Activated CD4-positive, alpha-beta T cell treated with anti-CD3 and anti-CD28 coated beads, Interleukin-2, amount 10 ng/mL, durations not matched to agents 7 days and 5 days (primary cell): ENCODE measurements around the gene GDF3. TPM values are rescaled to one million over a fixed set of nuclear protein-coding genes. Genes with fewer than 3 reads are reported as not detected.
"Not testable (repeated sequence)": the region's sequence is repeated elsewhere in the genome, so short reads cannot be mapped to it uniquely, and the experiment has no call there.

Experiments used
- CTCF ChIA-PET: fragments of 350-600 bp; sonication (Branson Sonifier 250); formaldehyde crosslinking; loops from one replicate; lab custom pipeline; 2021; ENCODE audit warnings: antibody characterized with exemption; lab: Charles Lee
- POLR2A ChIA-PET: fragments of 350-600 bp; sonication (Branson Sonifier 250); formaldehyde crosslinking; loops from one replicate; lab custom pipeline; 2021; ENCODE audit warnings: antibody characterized with exemption; lab: Charles Lee
- DNase-seq: peaks from one replicate; pipeline ENCODE4 v3.0.0-alpha.2; 2020
- H3K27ac Mint-ChIP-seq: one replicate; pipeline ENCODE4 v1.8.0; 2021; ENCODE audit warnings: mild to moderate bottlenecking, moderate library complexity, mixed read lengths
- H3K27me3 Mint-ChIP-seq: one replicate; pipeline ENCODE4 v1.8.0; 2021; ENCODE audit warnings: mixed read lengths
- H3K36me3 Mint-ChIP-seq: one replicate; pipeline ENCODE4 v1.8.0; 2021; ENCODE audit warnings: low read depth, mixed read lengths
- H3K4me1 Mint-ChIP-seq: one replicate; pipeline ENCODE4 v1.8.0; 2021; ENCODE audit warnings: mixed read lengths
- H3K4me3 Mint-ChIP-seq: one replicate; pipeline ENCODE4 v1.8.0; 2021; ENCODE audit warnings: mild to moderate bottlenecking, moderate library complexity, mixed read lengths
- H3K9me3 Mint-ChIP-seq: one replicate; pipeline ENCODE4 v1.8.0; 2021; ENCODE audit warnings: mixed read lengths
- total RNA-seq, 2 experiments: library from RNA; stranded (reverse); gene quantifications; one replicate each; pipeline ENCODE4 v1.2.3, GENCODE V29; 2021

The GDF3 gene
- total RNA-seq, 2 experiments from 2014 or later: not detected

DNA sequence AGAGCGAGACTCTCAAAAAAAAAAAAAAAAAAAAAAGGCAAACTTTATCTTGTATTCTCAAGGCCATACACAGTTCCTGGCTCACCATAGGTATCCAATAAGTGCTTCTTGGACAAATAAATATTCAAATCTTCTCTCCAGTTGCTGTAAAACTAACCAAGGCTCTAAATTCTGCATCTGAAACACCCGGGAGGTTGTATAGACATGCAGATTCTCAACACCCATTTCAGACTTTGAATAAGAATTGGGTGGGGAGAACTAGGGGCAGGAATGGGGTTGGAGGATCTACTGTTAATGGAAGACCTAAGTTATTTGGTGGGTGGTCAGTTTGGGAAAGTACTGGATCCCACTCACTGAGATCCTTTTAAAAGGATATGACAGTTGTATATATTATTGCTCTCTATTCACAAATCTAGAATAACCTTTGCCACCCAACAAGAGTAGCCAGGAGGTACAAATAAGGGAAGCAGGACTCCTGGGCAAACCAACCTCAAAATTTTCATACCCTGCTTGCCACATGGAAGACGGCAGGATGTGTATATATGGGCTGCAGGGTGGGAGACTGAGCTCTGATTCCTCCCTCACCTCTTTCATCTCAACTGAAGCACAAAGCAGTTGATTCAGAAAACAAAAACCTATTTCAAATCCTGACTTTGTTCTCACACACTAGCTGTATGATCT is 879 bp downstream of the GDF3 start:
- no peak for DNase-seq
- Mint-ChIP-seq H3K9me3 (no peaks in the 10 kb centered on the region), H3K4me1 (no peaks in the 10 kb centered on the region), H3K36me3 (no peaks in the 10 kb centered on the region), H3K27ac (no peak overlapping the region), H3K4me3 (no peak overlapping the region), H3K27me3 (peaks cover 19% of the 10 kb centered on the region)
- POLR2A ChIA-PET: no interaction called here
- CTCF ChIA-PET: interaction anchor here (1.0 kb wide), 1 partner anchor 113 kb away, joined by 3 read pairs; no protein-coding TSS in a partner anchor

- Mint-ChIP-seq H3K36me3 (no peaks in the 10 kb centered on the region), H3K4me3 (no peak overlapping the region), H3K9me3 (no peaks in the 10 kb centered on the region), H3K27ac (peak overlapping the region; percentile 32), H3K27me3 (peaks cover 19% of the 10 kb centered on the region), H3K4me1 (no peaks in the 10 kb centered on the region)
- ChIA-PET POLR2A (no interaction called here), CTCF (interaction anchor here (1.0 kb wide), 1 partner anchor 113 kb away, joined by 3 read pairs; no protein-coding TSS in a partner anchor)
- DNase-seq: no peak
Measured at GRCh38 chr12:7693793-7694192, 1.8 kb downstream of the GDF3 start.

GRCh38 chr12:7681535-7681934 is 14.0 kb downstream of the GDF3 start:
- POLR2A ChIA-PET: no interaction called here
- no peak overlapping the region for H3K4me3 Mint-ChIP-seq
- no peaks in the 10 kb centered on the region for H3K9me3 Mint-ChIP-seq
- H3K36me3 Mint-ChIP-seq: no peaks in the 10 kb centered on the region
- no peak for DNase-seq
- no peak overlapping the region for H3K27ac Mint-ChIP-seq
- H3K4me1 Mint-ChIP-seq: peaks cover 6% of the 10 kb centered on the region
- CTCF ChIA-PET: no interaction called here
- no peaks in the 10 kb centered on the region for H3K27me3 Mint-ChIP-seq

DNA sequence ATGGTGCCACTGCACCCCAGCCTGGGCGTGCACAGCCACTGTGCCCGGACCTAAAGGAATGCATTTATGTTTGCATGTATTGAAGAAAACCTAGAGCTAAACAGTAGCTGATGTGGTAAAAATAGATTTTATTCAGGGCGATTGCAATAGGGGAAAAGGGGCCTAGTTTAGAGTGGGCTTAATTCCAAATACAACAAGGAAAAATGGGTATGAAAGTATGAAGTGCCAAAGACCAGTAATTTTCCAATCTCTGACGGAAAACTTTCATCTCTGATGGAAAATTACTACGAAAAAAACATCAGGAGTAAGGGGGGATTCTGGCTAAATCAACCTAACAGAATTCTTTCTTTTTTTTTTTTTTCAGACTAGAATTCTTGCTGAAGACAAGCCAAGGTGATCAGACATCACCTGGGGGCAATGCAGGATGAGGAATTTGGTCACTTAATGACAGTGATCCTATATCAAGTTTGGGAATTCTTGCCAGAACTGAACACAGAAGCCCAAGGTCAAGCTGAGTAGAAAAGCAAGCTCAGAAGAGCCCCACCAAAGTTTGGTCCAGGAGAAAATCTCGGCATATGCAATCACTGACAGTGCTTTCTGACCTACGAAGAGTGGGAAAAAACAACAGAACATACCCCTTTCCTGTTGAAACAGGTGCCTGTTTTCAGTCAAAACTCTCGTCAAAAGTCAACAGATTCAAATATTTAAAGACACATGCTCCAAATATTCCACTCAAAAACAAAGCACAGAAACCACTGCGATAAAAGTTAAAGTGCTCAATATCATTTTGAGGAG is 16.1 kb downstream of the GDF3 start:
- ChIA-PET POLR2A (no interaction called here), CTCF (no interaction called here)
- no peaks in the 10 kb centered on the region for H3K36me3 Mint-ChIP-seq
- peaks cover 6% of the 10 kb centered on the region for H3K4me1 Mint-ChIP-seq
- H3K27ac Mint-ChIP-seq: no peak overlapping the region
- H3K9me3 Mint-ChIP-seq: no peaks in the 10 kb centered on the region
- no peak for DNase-seq
- peaks cover 2% of the 10 kb centered on the region for H3K27me3 Mint-ChIP-seq
- H3K4me3 Mint-ChIP-seq: no peak overlapping the region

DNA sequence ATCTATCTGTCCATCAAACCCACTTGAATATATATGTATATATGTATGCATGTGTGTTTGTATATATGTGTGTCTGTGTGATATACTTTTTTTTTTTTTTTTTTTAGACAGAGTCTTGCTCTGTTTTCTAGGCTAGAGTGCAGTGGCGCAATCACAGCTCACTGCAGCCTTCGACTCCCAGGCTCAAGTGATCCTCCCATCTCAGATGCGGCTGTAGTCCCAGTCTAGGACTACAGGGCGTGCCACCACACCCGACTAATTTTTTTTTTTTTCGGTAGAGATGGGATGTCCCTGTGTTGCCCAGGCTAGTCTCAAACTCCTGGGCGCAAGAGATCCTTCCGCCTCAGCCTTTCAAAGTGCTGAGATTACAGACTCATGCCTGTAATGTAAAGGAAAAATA is 16.8 kb downstream of the GDF3 start:
- Mint-ChIP-seq H3K4me3 (no peak overlapping the region), H3K27ac (no peak overlapping the region), H3K9me3 (no peaks in the 10 kb centered on the region), H3K27me3 (peaks cover 2% of the 10 kb centered on the region), H3K36me3 (no peaks in the 10 kb centered on the region), H3K4me1 (peaks cover 6% of the 10 kb centered on the region)
- CTCF ChIA-PET: interaction anchor here (0.7 kb wide), 1 partner anchor 90 kb away, joined by 4 read pairs; no protein-coding TSS in a partner anchor
- DNase-seq: no peak
- POLR2A ChIA-PET: no interaction called here

DNA sequence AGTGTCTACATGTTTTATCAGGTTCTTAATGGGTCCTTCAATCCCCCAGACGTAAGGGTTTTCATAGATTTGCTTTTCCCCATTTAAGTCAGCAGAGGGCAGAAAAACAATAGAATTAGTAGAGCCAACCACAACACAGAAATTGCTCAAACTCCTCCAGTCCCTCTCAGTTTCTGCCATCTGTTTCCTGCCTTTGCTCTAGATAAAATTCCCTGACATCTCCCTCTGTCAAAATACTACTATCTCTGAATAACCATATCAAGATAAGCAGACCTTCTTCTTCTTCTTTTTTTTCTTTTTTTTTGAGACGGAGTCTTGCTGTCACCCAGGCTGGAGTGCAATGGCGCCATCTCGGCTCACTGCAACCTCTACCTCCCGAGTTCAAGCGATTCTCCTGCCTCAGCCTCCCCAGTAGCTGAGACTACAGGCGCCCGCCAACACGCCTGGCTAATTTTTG is 18.1 kb downstream of the GDF3 start:
- H3K9me3 Mint-ChIP-seq, H3K27ac Mint-ChIP-seq, H3K27me3 Mint-ChIP-seq, POLR2A ChIA-PET, H3K36me3 Mint-ChIP-seq, DNase-seq, H3K4me1 Mint-ChIP-seq: not testable (repeated sequence)
- CTCF ChIA-PET: interaction anchor here (1.2 kb wide), 1 partner anchor 125 kb away, joined by 3 read pairs; no protein-coding TSS in a partner anchor
- H3K4me3 Mint-ChIP-seq: peak overlapping the region; percentile 20

DNA sequence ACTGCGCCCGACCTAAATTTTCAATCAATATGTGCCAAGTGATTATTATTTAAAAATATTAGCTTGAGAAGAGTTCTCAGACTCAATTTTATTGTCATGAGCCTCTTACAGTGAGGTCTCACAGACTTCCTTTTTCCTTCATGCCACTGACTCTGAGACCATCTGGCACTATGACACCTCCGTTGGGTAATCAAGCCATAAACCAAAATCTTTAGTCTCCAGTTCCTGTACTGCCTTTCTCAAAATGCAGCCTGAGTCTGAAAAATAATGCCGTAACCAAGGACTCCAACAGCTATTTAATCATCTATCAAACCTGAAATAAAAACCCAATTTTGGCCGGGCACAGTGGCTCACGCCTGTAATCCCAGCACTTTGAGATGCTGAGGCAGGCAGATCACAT is 20.1 kb downstream of the GDF3 start:
- H3K9me3 Mint-ChIP-seq, POLR2A ChIA-PET, H3K4me1 Mint-ChIP-seq, DNase-seq, H3K4me3 Mint-ChIP-seq, H3K36me3 Mint-ChIP-seq, H3K27me3 Mint-ChIP-seq, CTCF ChIA-PET, H3K27ac Mint-ChIP-seq: not testable (repeated sequence)

DNA sequence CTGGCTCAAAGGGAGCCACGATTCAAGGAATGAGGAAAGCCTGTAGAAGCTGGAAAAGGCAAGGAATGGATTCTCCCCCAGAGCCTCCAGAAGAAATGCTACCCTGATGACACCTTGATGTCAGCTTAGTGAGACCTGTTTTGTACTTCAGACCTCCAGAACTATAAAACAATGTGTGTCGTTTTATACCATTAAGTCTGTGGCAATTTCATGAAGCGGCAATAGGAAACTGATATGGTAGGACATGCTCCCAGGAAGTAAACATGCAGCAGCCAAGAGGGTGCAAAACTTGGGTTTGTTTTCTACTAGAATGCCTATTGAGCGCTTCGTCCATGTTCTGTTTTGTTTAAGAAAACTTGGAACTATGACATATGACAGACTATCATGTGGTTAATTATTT is 27.4 kb downstream of the GDF3 start:
- DNase-seq: no peak
- no peak overlapping the region for H3K27ac Mint-ChIP-seq
- H3K36me3 Mint-ChIP-seq: no peaks in the 10 kb centered on the region
- no peak overlapping the region for H3K4me3 Mint-ChIP-seq
- H3K4me1 Mint-ChIP-seq: no peaks in the 10 kb centered on the region
- CTCF ChIA-PET: no interaction called here
- POLR2A ChIA-PET: no interaction called here
- no peaks in the 10 kb centered on the region for H3K9me3 Mint-ChIP-seq
- no peaks in the 10 kb centered on the region for H3K27me3 Mint-ChIP-seq

- ChIA-PET POLR2A (no interaction called here), CTCF (no interaction called here)
- H3K27ac Mint-ChIP-seq: no peak overlapping the region
- H3K36me3 Mint-ChIP-seq: no peaks in the 10 kb centered on the region
- H3K27me3 Mint-ChIP-seq: no peaks in the 10 kb centered on the region
- H3K4me3 Mint-ChIP-seq: no peak overlapping the region
- DNase-seq: no peak
- H3K4me1 Mint-ChIP-seq: no peaks in the 10 kb centered on the region
- no peaks in the 10 kb centered on the region for H3K9me3 Mint-ChIP-seq
Measured at GRCh38 chr12:7667125-7667524, 28.4 kb downstream of the GDF3 start.

- H3K27ac Mint-ChIP-seq: no peak overlapping the region
- POLR2A ChIA-PET: no interaction called here
- H3K4me1 Mint-ChIP-seq: no peaks in the 10 kb centered on the region
- no peaks in the 10 kb centered on the region for H3K27me3 Mint-ChIP-seq
- CTCF ChIA-PET: no interaction called here
- H3K36me3 Mint-ChIP-seq: no peaks in the 10 kb centered on the region
- DNase-seq: no peak
- no peaks in the 10 kb centered on the region for H3K9me3 Mint-ChIP-seq
- no peak overlapping the region for H3K4me3 Mint-ChIP-seq
Measured at GRCh38 chr12:7666595-7666994, 29.0 kb downstream of the GDF3 start.

DNA sequence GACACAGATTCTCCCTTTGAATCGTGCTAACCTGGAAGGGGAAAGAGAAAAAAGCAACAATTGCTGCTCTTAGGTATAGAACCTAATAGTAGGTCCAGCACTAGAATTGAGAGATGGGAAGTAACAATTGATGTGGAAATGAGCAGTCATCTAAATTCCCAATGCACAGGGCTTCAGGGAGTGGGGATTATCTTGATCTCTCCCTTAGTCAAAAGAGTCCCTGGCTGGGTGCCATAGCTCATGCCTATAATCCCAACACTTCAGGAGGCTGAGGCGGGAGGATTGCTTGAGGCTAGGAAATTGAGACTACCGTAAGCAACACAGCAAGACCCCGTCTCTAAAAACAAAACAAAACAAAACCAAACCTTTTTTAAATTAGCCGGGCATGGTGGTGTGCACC is 33.8 kb downstream of the GDF3 start:
- no peaks in the 10 kb centered on the region for H3K4me1 Mint-ChIP-seq
- no peak overlapping the region for H3K27ac Mint-ChIP-seq
- no peaks in the 10 kb centered on the region for H3K9me3 Mint-ChIP-seq
- no peak overlapping the region for H3K4me3 Mint-ChIP-seq
- no peaks in the 10 kb centered on the region for H3K36me3 Mint-ChIP-seq
- POLR2A ChIA-PET: no interaction called here
- DNase-seq: no peak
- no peaks in the 10 kb centered on the region for H3K27me3 Mint-ChIP-seq
- CTCF ChIA-PET: no interaction called here

- Mint-ChIP-seq H3K4me1 (no peaks in the 10 kb centered on the region), H3K9me3 (no peaks in the 10 kb centered on the region), H3K27ac (no peak overlapping the region), H3K4me3 (no peak overlapping the region), H3K27me3 (no peaks in the 10 kb centered on the region), H3K36me3 (no peaks in the 10 kb centered on the region)
- no peak for DNase-seq
- POLR2A ChIA-PET: no interaction called here
- CTCF ChIA-PET: interaction anchor here (0.6 kb wide), 1 partner anchor 15 kb away, joined by 5 read pairs; no protein-coding TSS in a partner anchor
Measured at GRCh38 chr12:7656121-7656520, 39.5 kb downstream of the GDF3 start.

GRCh38 chr12:7650091-7650490 is 45.5 kb downstream of the GDF3 start:
- ChIA-PET CTCF (interaction anchor here (0.6 kb wide), 1 partner anchor 15 kb away, joined by 3 read pairs; no protein-coding TSS in a partner anchor), POLR2A (no interaction called here)
- H3K4me1 Mint-ChIP-seq: no peaks in the 10 kb centered on the region
- H3K27me3 Mint-ChIP-seq: peaks cover 3% of the 10 kb centered on the region
- no peak overlapping the region for H3K4me3 Mint-ChIP-seq
- H3K36me3 Mint-ChIP-seq: no peaks in the 10 kb centered on the region
- H3K27ac Mint-ChIP-seq: no peak overlapping the region
- H3K9me3 Mint-ChIP-seq: no peaks in the 10 kb centered on the region
- DNase-seq: no peak
